GM21390 (cell line): ENCODE measurements around the gene TPGS1.
"Not testable (repeated sequence)": the region's sequence is repeated elsewhere in the genome, so short reads cannot be mapped to it uniquely, and the experiment has no call there.

ENCODE experiments used
- ATAC-seq: cut with Tn5 transposase; IDR thresholded peaks from one replicate; pipeline ENCODE4 v1.9.1; 2021; ENCODE audit not compliant: unreplicated experiment

Gene TPGS1

DNA sequence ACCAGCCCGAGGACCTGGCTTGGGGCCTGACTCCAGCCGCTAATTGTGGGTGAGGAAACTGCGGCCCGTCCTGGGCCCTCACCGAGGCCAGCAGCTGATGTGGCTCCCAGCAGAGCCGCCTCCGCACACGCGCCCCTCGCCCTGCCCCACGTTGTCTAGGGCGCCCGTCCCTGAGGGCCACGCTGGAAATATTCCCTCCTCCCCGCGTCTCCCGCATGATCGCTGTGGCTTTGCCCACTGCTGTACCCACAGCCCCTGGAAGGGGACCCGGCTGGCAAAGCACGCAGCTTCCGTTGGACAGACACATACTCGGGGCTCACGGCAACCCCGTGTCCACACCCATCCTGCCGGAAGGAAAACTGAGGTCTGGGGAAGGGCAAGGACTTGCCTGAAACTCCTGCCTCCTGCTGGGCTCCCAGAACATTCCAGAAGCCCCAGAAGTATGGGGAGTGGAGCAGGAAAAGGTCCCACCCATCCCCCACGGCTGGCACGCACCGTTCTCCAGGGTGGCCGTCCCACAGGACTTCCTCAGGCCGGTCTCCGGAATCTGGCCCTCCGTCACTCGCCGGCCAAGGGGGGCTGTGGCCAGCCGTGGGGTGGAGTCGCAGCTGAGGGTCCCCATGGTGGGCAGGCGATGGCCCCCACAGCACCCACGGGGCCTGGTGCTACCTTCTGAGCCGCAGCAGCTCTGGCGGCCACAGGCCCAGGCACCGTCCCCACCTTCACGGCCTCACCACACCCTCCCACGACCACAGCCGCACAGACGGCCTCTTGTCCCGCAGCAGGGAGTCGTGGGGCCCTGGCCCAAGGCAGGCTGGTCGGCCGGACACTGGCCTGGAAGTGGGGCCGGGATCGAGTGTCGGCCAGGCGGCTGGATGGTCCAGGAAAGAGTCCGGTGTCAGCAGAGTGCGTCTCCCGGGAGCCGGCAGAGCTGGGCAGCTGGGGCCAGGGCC is 32.9 kb upstream of the TPGS1 start:
- ATAC-seq: no peak

DNA sequence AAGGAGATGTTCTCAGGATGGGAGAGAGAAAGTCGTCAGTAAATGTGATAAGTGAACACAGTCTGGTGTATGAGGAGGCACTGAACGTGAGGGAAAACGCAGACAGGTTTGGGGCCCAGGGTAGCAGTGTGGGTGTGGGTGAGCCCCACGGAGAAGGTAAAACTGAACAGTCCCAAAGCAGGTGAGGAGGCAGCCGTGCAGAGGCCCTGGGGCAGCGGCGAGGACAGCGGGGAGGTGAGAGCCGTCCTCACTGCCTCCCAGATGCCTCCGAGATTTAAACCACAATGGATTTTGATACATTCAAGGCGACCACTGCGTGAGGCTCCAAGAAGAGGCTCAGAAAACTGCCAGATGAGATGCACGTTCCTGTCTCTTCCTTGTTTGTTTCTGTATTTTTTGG is 31.9 kb upstream of the TPGS1 start:
- no peak for ATAC-seq

GRCh38 chr19:478236-478903 is 28.9 kb upstream of the TPGS1 start:
- ATAC-seq: no peak

DNA sequence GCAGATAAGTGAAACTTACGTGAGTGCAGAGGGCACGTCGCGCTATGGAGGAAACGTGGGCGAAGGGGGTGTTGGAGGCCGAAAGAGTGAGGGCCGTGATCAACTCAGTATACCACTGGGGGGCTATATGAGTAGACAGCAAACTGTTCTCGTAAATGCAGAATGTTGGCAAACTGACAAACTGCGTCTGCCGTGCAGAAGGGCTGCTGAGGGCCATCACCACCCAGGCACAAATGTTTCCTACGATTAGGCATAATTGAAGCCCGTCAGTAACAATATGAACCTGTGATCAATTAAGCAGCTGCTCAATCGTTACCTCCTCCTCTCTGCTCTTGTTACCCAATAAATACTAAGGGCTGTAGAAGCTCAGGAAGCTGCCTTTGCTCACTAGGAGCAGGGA is 28.3 kb upstream of the TPGS1 start:
- no peak for ATAC-seq

- ATAC-seq: no peak
These were observed 27.1 kb upstream of the TPGS1 start for GRCh38 chr19:480016-480855.

DNA sequence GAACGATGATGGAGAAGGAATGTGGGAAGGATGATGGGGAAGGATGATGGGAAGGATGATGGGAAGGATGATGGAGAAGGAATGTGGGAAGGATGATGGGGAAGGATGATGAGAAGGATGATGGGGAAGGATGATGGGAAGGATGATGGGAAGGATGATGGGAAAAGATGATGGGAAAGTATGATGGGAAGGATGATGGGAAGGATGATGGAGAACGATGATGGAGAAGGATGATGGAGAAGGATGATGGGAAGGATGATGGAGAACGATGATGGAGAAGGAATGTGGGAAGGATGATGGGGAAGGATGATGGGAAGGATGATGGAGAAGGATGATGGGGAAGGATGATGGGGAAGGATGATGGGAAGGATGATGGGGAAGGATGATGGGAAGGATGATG is 26.2 kb upstream of the TPGS1 start:
- not testable (repeated sequence) for ATAC-seq

GRCh38 chr19:482186-483041 is 24.9 kb upstream of the TPGS1 start:
- no peak for ATAC-seq

DNA sequence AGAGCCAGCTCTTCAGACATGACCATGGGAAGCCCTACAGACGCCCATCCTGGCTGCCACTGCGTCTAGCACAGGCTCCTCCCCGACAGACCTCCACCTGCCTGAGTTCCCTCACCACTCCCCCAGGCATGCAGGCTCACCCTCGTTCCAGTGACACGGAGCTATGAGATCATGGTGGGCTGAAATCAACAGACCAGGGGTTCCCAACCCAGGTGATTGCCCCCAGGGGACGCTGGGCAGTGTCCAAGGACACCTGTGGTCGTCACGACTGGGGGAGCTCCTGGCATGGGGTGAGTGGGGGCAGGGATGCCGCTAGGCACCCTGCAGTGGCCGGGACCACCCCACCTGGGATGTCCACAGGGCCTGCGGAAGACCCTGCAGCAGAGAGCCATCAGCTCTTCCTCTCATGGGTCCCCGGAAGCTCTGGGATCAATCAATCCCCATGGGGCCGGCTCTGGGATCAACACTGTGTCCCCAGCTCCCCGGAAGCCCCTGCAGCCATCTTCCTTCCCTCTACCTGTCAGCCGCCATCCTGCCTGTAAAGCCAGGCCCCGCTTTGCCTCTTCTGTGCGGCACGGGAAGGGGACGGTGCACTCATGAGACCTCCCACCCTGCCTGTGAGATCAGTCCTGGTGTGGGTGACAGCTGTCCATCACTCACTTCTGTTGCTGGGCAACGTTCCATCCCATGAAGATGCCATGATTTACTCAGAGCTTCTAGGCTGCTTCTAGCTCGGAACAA is 23.8 kb upstream of the TPGS1 start:
- no peak for ATAC-seq

DNA sequence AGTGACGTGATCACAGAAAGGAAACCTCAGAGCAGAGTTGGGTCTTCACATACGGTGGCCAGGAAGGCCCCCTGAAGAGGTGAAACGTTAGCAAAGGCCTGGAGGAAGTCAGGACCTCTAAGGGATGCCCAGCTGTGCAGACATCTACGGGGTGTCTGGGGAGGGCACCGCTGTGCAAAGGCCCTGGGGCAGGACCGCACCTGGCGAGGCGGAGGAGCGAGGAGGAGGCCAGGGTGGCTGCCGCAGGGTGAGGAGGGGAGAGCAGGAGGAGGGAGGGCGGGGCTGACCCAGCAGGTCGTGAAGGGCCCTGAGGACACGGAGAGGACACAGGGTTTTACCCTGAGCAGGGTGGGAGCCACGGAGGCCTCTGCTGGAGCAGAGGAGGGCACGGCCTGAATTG is 22.8 kb upstream of the TPGS1 start:
- no peak for ATAC-seq

GRCh38 chr19:485077-485476 is 22.2 kb upstream of the TPGS1 start:
- no peak for ATAC-seq

DNA sequence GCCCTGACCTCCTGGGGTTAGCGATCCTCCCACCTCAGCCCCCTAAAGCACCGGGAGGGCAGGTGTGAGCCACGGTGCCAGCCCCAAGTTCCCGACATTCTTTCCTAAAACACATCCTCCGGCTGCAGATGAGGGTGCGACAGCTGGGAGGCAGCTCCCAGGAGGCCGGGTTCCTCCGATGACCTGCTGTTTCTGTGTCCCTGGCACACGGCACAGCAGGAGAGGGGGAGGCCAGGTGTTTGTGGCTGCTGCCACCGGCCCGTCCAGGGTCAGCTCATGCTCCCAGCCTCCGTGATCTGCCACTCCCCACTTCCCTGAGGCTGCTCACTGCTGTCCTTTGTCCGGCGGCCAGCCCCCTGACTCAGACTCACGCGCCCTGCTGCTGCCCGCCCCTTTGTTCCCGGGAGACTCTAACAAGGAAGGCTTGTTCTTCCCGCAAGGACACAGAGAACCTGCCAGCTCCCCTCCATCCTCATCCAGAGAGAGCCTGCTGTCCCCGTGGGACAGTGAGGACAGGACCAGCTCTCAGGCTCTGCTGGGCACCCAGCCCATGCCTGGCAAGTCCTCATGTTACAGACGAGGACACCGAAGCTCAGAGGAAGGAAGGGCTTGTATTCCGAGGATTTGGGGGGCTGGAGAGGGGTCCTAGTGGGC is 21.6 kb upstream of the TPGS1 start:
- ATAC-seq: no peak

DNA sequence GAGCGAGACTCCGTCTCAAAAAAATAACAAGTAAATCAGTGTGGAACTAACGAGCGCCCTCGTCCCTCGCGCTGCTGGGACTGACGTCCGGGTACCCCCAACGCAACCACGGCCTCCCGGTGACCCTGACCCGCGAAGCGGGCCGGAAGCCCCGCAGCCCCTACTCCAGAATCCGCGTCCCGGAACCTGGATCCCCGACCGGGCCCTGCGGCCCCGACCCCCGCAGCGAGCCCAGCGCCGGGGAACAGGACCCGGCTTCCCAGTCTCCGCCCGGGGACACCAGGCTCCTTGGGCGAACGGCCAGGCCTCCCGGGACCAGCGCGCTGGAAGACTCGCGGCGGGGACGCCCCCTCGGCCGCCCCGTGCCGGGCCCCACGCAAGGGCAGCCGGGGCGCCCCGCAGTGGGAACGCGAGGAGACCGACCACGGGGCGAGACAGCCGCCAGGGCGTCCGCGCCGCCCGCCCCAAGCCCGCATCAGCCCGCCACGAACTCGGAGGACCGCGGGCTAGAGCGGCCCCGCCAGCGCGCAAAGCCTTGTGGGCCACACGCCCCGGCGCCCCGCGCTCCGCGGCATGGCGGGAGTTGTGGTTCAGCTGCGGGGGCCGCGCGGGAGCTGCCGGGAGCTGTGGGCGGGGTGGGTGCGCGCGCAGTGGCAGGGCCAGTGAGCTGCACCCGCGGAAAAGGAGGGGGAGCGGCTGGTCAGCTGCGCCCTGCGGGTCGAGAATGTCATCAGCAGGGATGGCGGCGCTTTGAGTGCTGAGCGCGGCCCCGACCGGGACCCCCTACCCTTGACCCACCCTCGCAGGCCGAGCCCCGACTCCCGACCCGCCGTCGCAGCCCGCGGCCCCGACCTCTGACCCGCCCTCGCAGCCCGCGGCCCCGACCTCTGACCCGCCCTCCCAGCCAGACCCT is 18.5 kb upstream of the TPGS1 start:
- peak; percentile 81 for ATAC-seq

DNA sequence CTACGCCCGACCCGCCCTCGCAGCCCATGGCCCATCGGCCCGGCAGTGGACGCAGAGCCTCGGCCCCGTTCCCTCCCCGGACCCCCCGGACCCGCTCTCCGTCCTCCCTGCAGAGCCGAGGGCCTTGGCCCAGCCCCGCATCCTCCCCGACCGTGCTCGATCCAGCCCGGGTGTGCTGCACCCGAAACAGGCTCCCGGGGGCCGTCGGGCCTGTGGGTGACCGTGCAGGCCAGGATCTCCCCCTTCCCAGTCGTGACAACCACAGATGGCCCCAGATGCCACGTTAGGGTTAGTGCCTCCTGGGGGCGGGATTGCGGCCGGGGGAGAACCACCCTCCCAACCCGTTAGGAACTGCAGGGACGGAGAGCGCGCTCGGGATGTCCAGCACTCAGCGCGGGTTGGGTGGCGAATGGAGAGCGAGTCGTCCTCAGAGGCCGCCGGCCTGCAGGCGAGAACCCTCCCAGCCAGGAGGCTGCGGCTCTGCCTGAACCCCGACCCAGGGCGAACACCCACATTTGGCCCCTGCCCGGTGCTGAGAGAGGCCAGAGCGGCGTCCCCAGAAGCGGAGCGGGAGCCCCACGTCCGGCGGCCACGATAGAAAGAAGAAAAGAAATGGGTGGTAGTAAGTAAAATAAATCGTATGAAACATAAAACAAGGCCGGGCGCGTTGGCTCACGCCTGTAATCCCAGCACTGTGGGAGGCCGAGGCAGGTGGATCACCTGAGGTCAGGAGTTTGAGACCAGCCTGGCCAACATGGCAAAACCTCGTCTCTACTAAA is 17.7 kb upstream of the TPGS1 start:
- no peak for ATAC-seq

GRCh38 chr19:491146-491741 is 16.1 kb upstream of the TPGS1 start:
- no peak for ATAC-seq

DNA sequence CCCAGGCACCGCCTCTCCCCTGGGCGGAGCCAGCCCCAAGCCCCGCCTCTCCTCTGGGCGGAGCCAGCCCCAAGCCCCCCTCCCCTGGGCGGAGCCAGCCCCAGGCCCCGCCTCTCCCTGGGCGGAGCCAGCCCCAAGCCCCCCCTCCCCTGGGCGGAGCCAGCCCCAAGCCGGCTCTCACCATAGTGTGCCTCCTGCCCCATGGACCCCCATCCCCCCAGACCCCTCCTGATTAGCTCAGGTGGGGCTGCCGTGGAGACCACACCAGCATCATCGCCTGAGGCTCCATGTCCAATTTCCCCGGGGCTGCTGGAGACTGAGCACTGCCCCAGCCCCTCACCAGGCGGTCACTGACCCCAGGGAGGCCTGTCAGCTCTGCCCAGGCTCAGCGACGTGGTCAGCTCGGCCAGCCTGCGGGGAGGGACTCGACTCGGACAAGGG is 15.2 kb upstream of the TPGS1 start:
- ATAC-seq: no peak

GRCh38 chr19:493391-494170 is 13.7 kb upstream of the TPGS1 start:
- no peak for ATAC-seq
